ENCODE data around the gene GAA.

Gene GAA

GRCh38 chr17:80164185-80164584 lies 62.8 kb downstream of the GAA start:
- DNase-seq: no peak
- in situ Hi-C loops (cut with MboI; ENCODE audit: low pct_unique_long_range_greater_than_20kb, low sequenced_read_pairs): no loop called here

DNA sequence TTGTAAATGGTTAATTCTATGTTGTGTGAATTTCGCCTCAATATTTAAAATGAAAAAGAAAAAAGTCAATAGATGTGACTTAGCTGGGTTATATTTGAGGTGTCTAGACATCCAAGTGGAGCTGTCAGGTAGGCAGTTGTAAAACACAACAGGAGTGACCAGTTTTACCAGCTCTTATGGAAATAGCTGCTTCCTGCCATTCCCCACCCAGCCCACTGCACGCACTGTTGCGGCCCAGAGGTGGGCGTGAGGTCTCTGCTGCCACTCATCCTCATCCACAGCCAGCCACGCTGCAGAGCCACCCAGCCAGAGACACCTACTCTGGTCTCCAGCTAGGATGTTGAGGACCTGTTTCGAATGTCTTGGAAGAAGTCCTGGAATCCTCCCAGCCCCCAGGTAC lies 65.1 kb downstream of the GAA start:
- no peak for DNase-seq
- in situ Hi-C loops (cut with MboI; ENCODE audit: low pct_unique_long_range_greater_than_20kb, low sequenced_read_pairs): no loop called here

- in situ Hi-C loops (cut with MboI; ENCODE audit: low pct_unique_long_range_greater_than_20kb, low sequenced_read_pairs): no loop called here
- DNase-seq: peak; percentile 21
Measured at GRCh38 chr17:80168371-80168770, 67.0 kb downstream of the GAA start.

DNA sequence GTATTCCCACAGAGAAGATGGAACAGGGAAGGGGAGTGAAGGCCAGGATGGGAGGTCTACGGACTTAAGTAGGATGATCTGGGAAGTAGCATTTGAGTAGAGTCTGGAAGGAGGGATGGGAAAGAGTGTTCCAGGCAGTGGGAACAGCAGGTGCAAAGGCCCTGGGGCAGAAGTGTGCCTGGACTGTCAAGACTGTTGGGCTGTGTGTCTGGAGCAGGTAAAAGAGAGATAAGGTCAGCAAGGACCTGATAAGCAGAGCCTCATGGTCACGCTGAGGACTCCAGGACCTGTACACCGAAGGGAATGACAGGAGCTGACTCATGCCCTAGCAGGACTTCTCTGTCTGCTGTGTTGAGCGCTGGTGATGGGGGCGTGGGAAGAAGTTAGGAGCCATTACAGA lies 67.7 kb downstream of the GAA start:
- no peak for DNase-seq
- in situ Hi-C loops (cut with MboI; ENCODE audit: low pct_unique_long_range_greater_than_20kb, low sequenced_read_pairs): no loop called here

All from KBM-7 (cell line).